B cell (primary cell): ENCODE measurements around the gene MT1G. TPM values are rescaled to one million over a fixed set of nuclear protein-coding genes. Genes with fewer than 3 reads are reported as not detected.
A peak's percentile ranks its signal among the peaks of the same experiment; 100 is the strongest.

Experiments
- ATAC-seq: fragments of 200-7000 bp; cut with Tn5 transposase; one replicate; pipeline ENCODE4 v1.10.0; 2021; ENCODE audit warnings: low read depth, mild to moderate bottlenecking, moderate number of reproducible peaks, moderate library complexity
- CTCF ChIA-PET: fragments of 350-600 bp; sonication (Branson Sonifier 250); formaldehyde crosslinking; loops from one replicate; lab custom pipeline; 2021; ENCODE audit warnings: antibody characterized with exemption, inconsistent platforms; lab: Charles Lee
- POLR2A ChIA-PET: fragments of 350-600 bp; sonication (Branson Sonifier 250); formaldehyde crosslinking; loops from one replicate; lab custom pipeline; 2021; ENCODE audit warnings: antibody characterized with exemption; lab: Charles Lee
- DNase-seq: peaks from one replicate; pipeline ENCODE4 v3.0.0; 2013
- H2AFZ ChIP-seq: 2 replicates; pipeline ENCODE4 v1.6.1; 2012; ENCODE audit warnings: mild to moderate bottlenecking, low read depth, low read length; ENCODE audit not compliant: insufficient read depth, poor library complexity, severe bottlenecking
- H3K27ac ChIP-seq, 2 donors: 1 replicate in 1 of 2; 2 replicates in 1 of 2; pipeline ENCODE4 v1.5.1; 2012 to 2013; ENCODE audit warnings: low read length in 2 of 2, mild to moderate bottlenecking in 2 of 2, moderate library complexity in 1 of 2
- H3K27me3 ChIP-seq, 4 experiments: fragments of 200-600 bp in 1 of 4; sonication (generic) in 1 of 4; replicated peaks in 1 of 4; 1 replicate in 2 of 4; 2 replicates in 2 of 4; pipeline versions ENCODE4 v1.6.1 to v1.7.0; 2013 to 2016; ENCODE audit warnings: low read length in 3 of 4, mild to moderate bottlenecking in 2 of 4, mixed read lengths in 1 of 4, moderate library complexity in 1 of 4; ENCODE audit not compliant: insufficient read depth in 4 of 4, control insufficient read depth in 3 of 4; ENCODE audit errors: control extremely low read depth in 1 of 4
- H3K36me3 ChIP-seq, 2 experiments: replicated peaks in 1 of 2; 1 replicate in 1 of 2; 2 replicates in 1 of 2; pipeline versions ENCODE4 v1.6.1 to v1.7.1; 2013; ENCODE audit warnings: low read length in 1 of 2; ENCODE audit not compliant: insufficient read depth in 2 of 2, control insufficient read depth in 1 of 2; ENCODE audit errors: control extremely low read depth in 1 of 2, extremely low read depth in 1 of 2
- H3K4me1 ChIP-seq, 2 donors: fragments of 200-600 bp in 1 of 2; sonication (generic) in 1 of 2; 1 replicate in 1 of 2; 2 replicates in 1 of 2; pipeline versions ENCODE4 v1.5.1 to v1.6.1; 2013 to 2017; ENCODE audit warnings: low read length in 2 of 2; ENCODE audit not compliant: control insufficient read depth in 2 of 2, insufficient read depth in 2 of 2
- H3K4me2 ChIP-seq: replicated peaks from 2 replicates; pipeline ENCODE3; 2012; ENCODE audit warnings: mild to moderate bottlenecking, low read depth, low read length; ENCODE audit not compliant: poor library complexity, severe bottlenecking
- H3K4me3 ChIP-seq, 5 experiments: fragments of 200-600 bp in 1 of 5; sonication (generic) in 1 of 5; 1 replicate in 3 of 5; 2 replicates in 2 of 5; pipeline versions ENCODE4 v1.5.1 to v1.7.0; 2011 to 2016; ENCODE audit warnings: low read length in 4 of 5, mild to moderate bottlenecking in 4 of 5, low read depth in 2 of 5, control low read depth in 1 of 5, moderate library complexity in 1 of 5; ENCODE audit not compliant: insufficient read depth in 1 of 5; ENCODE audit errors: control extremely low read depth in 1 of 5, extremely low read depth in 1 of 5
- H3K79me2 ChIP-seq: fragments of 200-600 bp; sonication (generic); one replicate; pipeline ENCODE4 v1.6.0; 2016; ENCODE audit warnings: low read length; ENCODE audit not compliant: control insufficient read depth, insufficient read depth
- H3K9ac ChIP-seq: fragments of 200-600 bp; sonication (generic); 2 replicates; pipeline ENCODE4 v1.6.1; 2017; ENCODE audit warnings: mild to moderate bottlenecking, low read length, moderate library complexity
- H3K9me3 ChIP-seq, 3 donors: one replicate each; pipeline versions ENCODE4 v1.6.1 to v1.7.1; 2013; ENCODE audit warnings: low read length in 2 of 3; ENCODE audit not compliant: control insufficient read depth in 2 of 3, insufficient read depth in 1 of 3; ENCODE audit errors: control extremely low read depth in 1 of 3
- H4K20me1 ChIP-seq: 2 replicates; pipeline ENCODE4 v1.6.0; 2012; ENCODE audit warnings: mild to moderate bottlenecking, low read length; ENCODE audit not compliant: insufficient read depth, control insufficient read depth, poor library complexity, severe bottlenecking
- H3K27ac Mint-ChIP-seq: one replicate; pipeline ENCODE4 v1.8.0; 2021; ENCODE audit warnings: mixed read lengths
- H3K27me3 Mint-ChIP-seq: one replicate; pipeline ENCODE4 v1.8.0; 2021; ENCODE audit warnings: mixed read lengths
- H3K4me1 Mint-ChIP-seq: one replicate; pipeline ENCODE4 v1.8.0; 2021; ENCODE audit warnings: mixed read lengths
- H3K4me3 Mint-ChIP-seq: one replicate; pipeline ENCODE4 v1.8.0; 2021; ENCODE audit warnings: mixed read lengths
- H3K9me3 Mint-ChIP-seq: one replicate; pipeline ENCODE4 v1.8.0; 2022; ENCODE audit warnings: mixed read lengths; ENCODE audit not compliant: insufficient read depth
- EZH2 ChIP-seq: IDR thresholded peaks from 2 replicates; pipeline ENCODE4 v1.6.1; 2012; ENCODE audit warnings: borderline replicate concordance, low read depth, mild to moderate bottlenecking, moderate library complexity, low read length; ENCODE audit not compliant: insufficient read depth, poor library complexity, severe bottlenecking
- WGBS: methylation state at CpG from one replicate; pipeline ENCODE4 v1.1.5; 2013; ENCODE audit warnings: missing lambda C conversion rate; ENCODE audit not compliant: insufficient coverage; 5-methylcytosine and 5-hydroxymethylcytosine counted together
- intact Hi-C: fragments of 100-400 bp; cut with micrococcal nuclease; formaldehyde crosslinking; loops from one replicate; pipeline ENCODE4 v1.10.0; 2022
- polyA plus RNA-seq: library from polyadenylated mRNA; depleted of rRNA; stranded (reverse); fragments of >200 nt; gene quantifications from 2 replicates; pipeline ENCODE4 v1.2.3, GENCODE V29; 2012
- total RNA-seq, 2 donors: library from RNA; stranded (reverse); fragments of 120-200 nt in 1 of 2; gene quantifications; 1 replicate in 1 of 2; 2 replicates in 1 of 2; pipeline versions ENCODE4 v1.2.3 to v1.2.4, GENCODE V29; 2013 to 2022
- TF ChIP-seq, protein P1 (sequence below): fragments of 200-600 bp; IDR thresholded peaks from one replicate; pipeline ENCODE4 v1.8.0; 2022; ENCODE audit warnings: antibody characterized with exemption, mild to moderate bottlenecking

The MT1G gene
- total and polyA plus RNA-seq, 2 donors (not counting 1 experiment from before 2014, with no cell fraction given) = not detected

DNA sequence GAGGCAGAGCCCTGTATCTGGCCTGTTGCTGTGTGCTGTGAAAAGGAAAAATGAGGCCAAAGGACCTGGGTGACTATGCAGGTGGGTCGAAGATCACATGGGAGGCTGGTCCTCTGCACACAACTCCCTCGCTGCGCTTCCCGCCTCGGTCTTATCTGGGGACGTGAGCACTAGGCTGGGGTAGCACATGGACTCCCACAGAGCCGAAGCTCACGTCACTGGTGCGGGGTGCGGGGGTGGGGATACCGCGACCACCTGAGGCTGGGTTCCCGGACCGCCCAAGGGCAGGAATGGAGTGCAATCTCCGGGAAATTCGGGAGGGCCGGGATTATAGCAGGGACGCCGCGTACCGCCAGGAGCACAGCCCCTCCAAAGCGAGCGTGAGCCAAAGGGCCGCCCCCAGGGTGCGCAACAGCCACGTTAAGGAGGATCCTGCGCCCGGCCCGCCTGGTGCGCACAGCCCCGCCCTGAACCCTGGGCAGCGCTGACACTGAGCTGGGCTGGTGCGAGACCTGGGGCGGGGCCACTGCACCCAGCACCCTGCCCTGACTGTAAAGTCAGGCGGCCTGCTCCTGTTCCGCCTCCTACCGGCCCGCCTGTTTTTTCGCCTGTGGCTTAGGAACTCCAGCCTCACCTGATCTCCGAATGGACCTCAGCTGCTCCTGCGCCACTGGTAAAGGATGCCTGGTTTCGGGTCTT is 24.6 kb downstream of the MT1G start:
- H3K27me3 Mint-ChIP-seq = peaks cover 70% of the 10 kb centered on the region
- Histone ChIP-seq H3K4me3 (peak overlapping the region in 3 of 5 experiments; percentile 17 to 33 (median 33)), H3K9ac (peak overlapping the region; percentile 40), H3K36me3 (no peaks in the 10 kb centered on the region), H3K79me2 (no peaks in the 10 kb centered on the region), H2AFZ (peak overlapping the region; percentile 57), H3K27ac (no peak overlapping the region), H3K4me2 (peak overlapping the region; percentile 65), H3K4me1 (peaks cover 18 to 21% of the 10 kb centered on the region in 2 donors), H3K9me3 (peaks cover 0 to 4% (median 0%) of the 10 kb centered on the region in 3 donors), H3K27me3 (peaks cover 0 to 68% (median 25%) of the 10 kb centered on the region in 4 experiments), H4K20me1 (no peaks in the 10 kb centered on the region)
- peak overlapping the region; percentile 6 for H3K27ac Mint-ChIP-seq
- no peaks in the 10 kb centered on the region for H3K9me3 Mint-ChIP-seq
- H3K4me3 Mint-ChIP-seq = peak overlapping the region; percentile 67
- 9% methylated on average over 42 of the region's 42 CpGs for WGBS
- intact Hi-C loops = loop anchor here (1.0 kb wide), 2 partner anchors 14 to 35 kb away; partner anchors contain the start of genes MT1F and MT2A
- TF ChIP-seq, protein P1, sequence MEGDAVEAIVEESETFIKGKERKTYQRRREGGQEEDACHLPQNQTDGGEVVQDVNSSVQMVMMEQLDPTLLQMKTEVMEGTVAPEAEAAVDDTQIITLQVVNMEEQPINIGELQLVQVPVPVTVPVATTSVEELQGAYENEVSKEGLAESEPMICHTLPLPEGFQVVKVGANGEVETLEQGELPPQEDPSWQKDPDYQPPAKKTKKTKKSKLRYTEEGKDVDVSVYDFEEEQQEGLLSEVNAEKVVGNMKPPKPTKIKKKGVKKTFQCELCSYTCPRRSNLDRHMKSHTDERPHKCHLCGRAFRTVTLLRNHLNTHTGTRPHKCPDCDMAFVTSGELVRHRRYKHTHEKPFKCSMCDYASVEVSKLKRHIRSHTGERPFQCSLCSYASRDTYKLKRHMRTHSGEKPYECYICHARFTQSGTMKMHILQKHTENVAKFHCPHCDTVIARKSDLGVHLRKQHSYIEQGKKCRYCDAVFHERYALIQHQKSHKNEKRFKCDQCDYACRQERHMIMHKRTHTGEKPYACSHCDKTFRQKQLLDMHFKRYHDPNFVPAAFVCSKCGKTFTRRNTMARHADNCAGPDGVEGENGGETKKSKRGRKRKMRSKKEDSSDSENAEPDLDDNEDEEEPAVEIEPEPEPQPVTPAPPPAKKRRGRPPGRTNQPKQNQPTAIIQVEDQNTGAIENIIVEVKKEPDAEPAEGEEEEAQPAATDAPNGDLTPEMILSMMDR = no peak
- TF ChIP-seq EZH2 = no peak
- POLR2A ChIA-PET = interaction anchor here (0.6 to 1.4 kb wide), 2 partner anchors 35 to 274 kb away, joined by 3 to 9 read pairs; partner anchors contain the start of gene MT2A
- peak; percentile 57 for DNase-seq
- peak; percentile 100 for ATAC-seq
- peaks cover 17% of the 10 kb centered on the region for H3K4me1 Mint-ChIP-seq
- CTCF ChIA-PET = interaction anchor here (0.7 to 2.1 kb wide), 7 partner anchors 10 to 129 kb away, joined by 3 to 12 read pairs (median 5); partner anchors contain the start of gene MT1B

DNA sequence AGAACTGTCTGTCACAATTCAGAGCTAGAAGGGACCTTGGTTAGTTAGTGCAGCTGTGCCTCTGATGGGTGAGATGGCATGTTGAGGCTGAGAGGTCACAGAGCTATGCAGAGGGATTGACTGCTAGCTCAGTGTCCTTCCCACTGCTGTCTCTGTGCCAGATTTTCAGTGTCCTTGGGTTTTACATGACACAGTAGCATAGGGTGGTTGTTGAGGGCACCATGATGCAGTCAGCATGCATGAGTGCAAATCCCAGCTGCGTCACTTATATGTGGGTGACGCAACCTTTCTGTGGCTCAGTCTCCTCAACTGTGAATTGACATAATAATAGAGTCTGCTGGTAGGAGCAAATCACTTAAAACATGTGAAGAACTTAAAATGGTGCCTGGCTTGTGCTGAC is 26.7 kb downstream of the MT1G start:
- Histone ChIP-seq H3K4me1 (peaks cover 18 to 27% of the 10 kb centered on the region in 2 donors), H3K9me3 (peaks cover 0 to 4% (median 0%) of the 10 kb centered on the region in 3 donors), H3K9ac (no peak overlapping the region), H3K27ac (no peak overlapping the region), H3K27me3 (peaks cover 0 to 70% (median 25%) of the 10 kb centered on the region in 4 experiments), H3K4me2 (no peak overlapping the region), H3K4me3 (no peak overlapping the region), H2AFZ (no peak overlapping the region), H3K36me3 (no peaks in the 10 kb centered on the region), H4K20me1 (no peaks in the 10 kb centered on the region), H3K79me2 (no peaks in the 10 kb centered on the region)
- CTCF ChIA-PET = no interaction called here
- no peak for TF ChIP-seq EZH2
- TF ChIP-seq, protein P1 = no peak
- no peak overlapping the region for H3K27ac Mint-ChIP-seq
- POLR2A ChIA-PET = interaction anchor here (0.5 kb wide), 1 partner anchor 14 kb away, joined by 3 read pairs; no protein-coding TSS in a partner anchor
- peaks cover 78% of the 10 kb centered on the region for H3K27me3 Mint-ChIP-seq
- ATAC-seq (no peak), DNase-seq (no peak)
- intact Hi-C loops = no loop called here
- peaks cover 24% of the 10 kb centered on the region for H3K4me1 Mint-ChIP-seq
- H3K9me3 Mint-ChIP-seq = no peaks in the 10 kb centered on the region
- no CpG with 5 or more reads among the region's 2 CpGs for WGBS
- no peak overlapping the region for H3K4me3 Mint-ChIP-seq
